Neural cell (in vitro differentiated cells): ENCODE data around the gene APH1A. TPM values are rescaled to one million over a fixed set of nuclear protein-coding genes. Genes with fewer than 3 reads are reported as not detected.

ENCODE experiments used
- H2AFZ ChIP-seq: fragments of 200-600, 300-800 bp; sonication (generic), shearing (Covaris generic); 2 replicates; pipeline ENCODE4 v1.6.0; 2014; ENCODE audit warnings: low read depth, mild to moderate bottlenecking, antibody characterized with exemption, low read length, moderate library complexity
- H3F3A ChIP-seq: fragments of 200-600 bp; shearing (Covaris generic); 2 replicates; pipeline ENCODE4 v1.6.1; 2016; ENCODE audit warnings: mild to moderate bottlenecking, moderate library complexity, mixed read lengths, antibody characterized with exemption, low read length; ENCODE audit not compliant: insufficient read depth, poor library complexity, severe bottlenecking
- H3K27ac ChIP-seq: fragments of 200-600, 300-800 bp; sonication (generic), shearing (Covaris generic); 2 replicates; pipeline ENCODE4 v1.5.1; 2014; ENCODE audit warnings: mild to moderate bottlenecking, low read length, moderate library complexity
- H3K27me3 ChIP-seq: fragments of 300-800, 200-600 bp; sonication (generic), shearing (Covaris generic); 2 replicates; pipeline ENCODE4 v1.6.0; 2014; ENCODE audit warnings: mild to moderate bottlenecking, low read depth, low read length, moderate library complexity; ENCODE audit not compliant: insufficient read depth
- H3K36me3 ChIP-seq: fragments of 300-800, 200-600 bp; sonication (generic), shearing (Covaris generic); 2 replicates; pipeline ENCODE4 v1.5.1; 2014; ENCODE audit warnings: mild to moderate bottlenecking, antibody characterized with exemption, low read length, moderate library complexity; ENCODE audit not compliant: insufficient read depth
- H3K4me2 ChIP-seq: fragments of 300-800, 200-600 bp; sonication (generic), shearing (Covaris generic); 2 replicates; pipeline ENCODE4 v1.6.0; 2014; ENCODE audit warnings: mild to moderate bottlenecking, low read length
- H3K4me3 ChIP-seq: fragments of 300-800, 200-600 bp; sonication (generic), shearing (Covaris generic); 2 replicates; pipeline ENCODE4 v1.5.1; 2014; ENCODE audit warnings: mild to moderate bottlenecking, low read length, moderate library complexity
- H3K79me2 ChIP-seq: fragments of 200-600 bp; shearing (Covaris generic); replicated peaks from 2 replicates; pipeline ENCODE4 v1.6.0; 2014; ENCODE audit warnings: mild to moderate bottlenecking, low read length, moderate library complexity; ENCODE audit not compliant: insufficient read depth
- H3K9ac ChIP-seq: fragments of 300-800, 200-600 bp; sonication (generic), shearing (Covaris generic); 2 replicates; pipeline ENCODE4 v1.6.1; 2016; ENCODE audit warnings: mild to moderate bottlenecking, low read length, mixed read lengths
- H3K9me2 ChIP-seq: fragments of 200-600 bp; shearing (Covaris generic); 2 replicates; pipeline ENCODE4 v1.6.1; 2016; ENCODE audit warnings: mild to moderate bottlenecking, low read length, mixed read lengths; ENCODE audit not compliant: insufficient read depth
- H3K9me3 ChIP-seq: fragments of 200-600, 300-800 bp; sonication (generic), shearing (Covaris generic); 2 replicates; pipeline ENCODE4 v1.6.1; 2016; ENCODE audit warnings: mild to moderate bottlenecking, mixed run types, low read length, moderate library complexity, mixed read lengths
- H4K20me1 ChIP-seq: fragments of 200-600 bp; shearing (Covaris generic); 2 replicates; pipeline ENCODE4 v1.6.1; 2016; ENCODE audit warnings: mild to moderate bottlenecking, mixed run types; ENCODE audit not compliant: insufficient read depth
- CTCF ChIP-seq: fragments of 450-650 bp; IDR thresholded peaks from 2 replicates; pipeline ENCODE4 v1.5.1; 2014; ENCODE audit warnings: antibody characterized with exemption, mild to moderate bottlenecking, moderate library complexity; ENCODE audit not compliant: poor library complexity, severe bottlenecking
- EP300 ChIP-seq: fragments of 450-650 bp; conservative IDR thresholded peaks from 2 replicates; pipeline ENCODE4 v1.6.1; 2014; ENCODE audit warnings: antibody characterized with exemption, mild to moderate bottlenecking, moderate library complexity; ENCODE audit not compliant: poor library complexity, severe bottlenecking
- EZH2 ChIP-seq: fragments of 200-600, 300-800 bp; shearing (Covaris generic), sonication (generic); IDR thresholded peaks from 2 replicates; pipeline ENCODE4 v1.6.1; 2014; ENCODE audit warnings: antibody characterized with exemption, low read length, borderline replicate concordance, mild to moderate bottlenecking; ENCODE audit not compliant: insufficient read depth, poor library complexity, severe bottlenecking
- MXI1 ChIP-seq: fragments of 450-650 bp; conservative IDR thresholded peaks from 2 replicates; pipeline ENCODE4 v1.6.1; 2014; ENCODE audit warnings: antibody characterized with exemption, mild to moderate bottlenecking; ENCODE audit not compliant: poor library complexity, severe bottlenecking
- POLR2AphosphoS5 ChIP-seq: IDR thresholded peaks from 2 replicates; pipeline ENCODE4 v1.6.1; 2012
- RAD21 ChIP-seq: fragments of 450-650 bp; conservative IDR thresholded peaks from 2 replicates; pipeline ENCODE4 v1.6.1; 2014; ENCODE audit warnings: antibody characterized with exemption, mild to moderate bottlenecking, moderate library complexity
- REST ChIP-seq: IDR thresholded peaks from 2 replicates; pipeline ENCODE4 v1.6.1; 2012; ENCODE audit warnings: borderline replicate concordance
- SMC3 ChIP-seq: fragments of 450-650 bp; conservative IDR thresholded peaks from 2 replicates; pipeline ENCODE4 v1.6.1; 2014; ENCODE audit warnings: antibody characterized with exemption, mild to moderate bottlenecking, moderate library complexity; ENCODE audit not compliant: poor library complexity
- TAF1 ChIP-seq: IDR thresholded peaks from 2 replicates; pipeline ENCODE4 v1.6.1; 2012; ENCODE audit warnings: low read depth
- polyA plus RNA-seq: library from polyadenylated mRNA; depleted of rRNA; stranded (reverse); fragments of >200 nt; gene quantifications from 2 replicates; pipeline ENCODE4 v1.2.3, GENCODE V29; 2014

Gene APH1A
- polyA plus RNA-seq, 1 donor from 2014 or later: 167 TPM

- Histone ChIP-seq H3K27me3 (no peaks in the 10 kb centered on the region), H3K36me3 (no peaks in the 10 kb centered on the region), H3K27ac (peak within 1 kb of the TSS; percentile 94), H4K20me1 (no peaks in the 10 kb centered on the region), H3K9me2 (no peaks in the 10 kb centered on the region), H3K4me2 (peak within 1 kb of the TSS; percentile 92), H2AFZ (peak within 1 kb of the TSS; percentile 99), H3K79me2 (peaks cover 22% of the 10 kb centered on the region), H3F3A (no peaks in the 10 kb centered on the region), H3K9me3 (no peaks in the 10 kb centered on the region), H3K4me3 (peak within 1 kb of the TSS; percentile 82), H3K9ac (peak within 1 kb of the TSS; percentile 92)
- no peak for TF ChIP-seq TAF1
- peak; percentile 78 for TF ChIP-seq EP300
- peak; percentile 100 for TF ChIP-seq POLR2AphosphoS5
- peak; percentile 48 for TF ChIP-seq SMC3
- TF ChIP-seq MXI1: peak; percentile 94
- peak; percentile 91 for TF ChIP-seq REST
- TF ChIP-seq EZH2: no peak
- peak; percentile 52 for TF ChIP-seq RAD21
- no peak for TF ChIP-seq CTCF
These were observed 24.8 kb upstream of the APH1A start, which contains the start of gene MRPS21 for GRCh38 chr1:150293433-150294253. Gene MRPS21, plus strand, starts transcription at chr1:150293861. Its CDS starts 506 bp downstream, at chr1:150294367.

DNA sequence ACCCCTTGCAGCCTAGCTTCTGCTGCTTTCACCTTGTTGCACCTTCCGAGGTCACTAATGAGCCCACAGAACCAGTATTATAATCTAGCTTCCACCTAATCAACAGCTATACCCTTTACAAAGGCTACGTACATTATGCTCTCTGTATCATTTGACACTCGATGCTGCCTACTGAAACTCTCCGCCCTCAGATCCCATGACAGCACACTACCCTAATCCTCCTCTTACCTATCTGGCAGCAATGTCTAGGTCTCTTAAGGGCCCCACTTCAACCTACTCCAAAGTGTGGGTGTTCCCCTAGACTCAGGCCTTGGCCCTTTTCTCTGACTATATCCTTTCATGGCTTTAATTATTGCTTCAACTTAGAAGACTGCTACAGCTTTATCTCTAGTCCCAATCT, 20.0 kb upstream of the APH1A start:
- Histone ChIP-seq H3K79me2 (peaks cover under 1% of the 10 kb centered on the region), H3K9me2 (no peaks in the 10 kb centered on the region), H3K4me3 (no peak overlapping the region), H3K9me3 (no peaks in the 10 kb centered on the region), H3K4me2 (no peak overlapping the region), H3F3A (no peaks in the 10 kb centered on the region), H4K20me1 (no peaks in the 10 kb centered on the region), H3K9ac (no peak overlapping the region), H3K27ac (no peak overlapping the region), H3K27me3 (no peaks in the 10 kb centered on the region), H3K36me3 (no peaks in the 10 kb centered on the region), H2AFZ (no peak overlapping the region)
- TF ChIP-seq SMC3 (no peak), MXI1 (no peak), RAD21 (no peak), REST (no peak), POLR2AphosphoS5 (no peak), EP300 (no peak), TAF1 (no peak), EZH2 (no peak), CTCF (no peak)
